SK-N-SH (cell line): Measurements from ENCODE around the gene CALN1. TPM values are rescaled to one million over a fixed set of nuclear protein-coding genes. Genes with fewer than 3 reads are reported as not detected.

Source experiments
- CTCF ChIA-PET: fragments of 300-600, 350-600 bp; formaldehyde crosslinking; extraction: SDS; loops from one replicate; lab custom pipeline; 2021; lab: Yijun Ruan, JAX
- POLR2A ChIA-PET: fragments of 350-600 bp; sonication (Branson Sonifier 250); formaldehyde crosslinking; extraction: SDS; loops from one replicate; lab custom pipeline; 2020; ENCODE audit warnings: antibody characterized with exemption, inconsistent platforms; lab: Yijun Ruan, JAX
- DNase-seq: peaks from one replicate; pipeline ENCODE4 v3.0.0; 2012
- H2AFZ ChIP-seq: fragments of 200-600 bp; sonication (generic); 2 replicates; pipeline ENCODE4 v1.8.1; 2016; ENCODE audit warnings: antibody characterized with exemption, mild to moderate bottlenecking, low read depth
- H3F3A ChIP-seq: fragments of 200-600 bp; sonication (generic); replicated peaks from 2 replicates; pipeline ENCODE3; 2016; ENCODE audit warnings: antibody characterized with exemption, mild to moderate bottlenecking; ENCODE audit not compliant: insufficient read depth
- H3K27ac ChIP-seq, 2 experiments: fragments of 200-500 bp in 1 of 2; fragments of 200-600 bp in 1 of 2; sonication (Bioruptor generic) in 1 of 2; sonication (generic), shearing (Covaris generic) in 1 of 2; 2 replicates each; pipeline versions ENCODE4 v1.5.1 to v1.6.1; 2014 to 2016; ENCODE audit warnings: low read depth in 2 of 2, inconsistent platforms in 1 of 2, low read length in 1 of 2, mild to moderate bottlenecking in 1 of 2, mixed read lengths in 1 of 2
- H3K27me3 ChIP-seq: fragments of 200-600 bp; sonication (generic), shearing (Covaris generic); 2 replicates; pipeline ENCODE4 v1.6.1; 2016; ENCODE audit warnings: mixed run types; ENCODE audit not compliant: insufficient read depth
- H3K36me3 ChIP-seq, 2 experiments: fragments of 200-500 bp in 1 of 2; fragments of 200-600 bp in 1 of 2; sonication (Bioruptor generic) in 1 of 2; sonication (generic) in 1 of 2; replicated peaks in 1 of 2; 2 replicates each; pipeline versions ENCODE3 to v1.5.1; 2014 to 2016; ENCODE audit warnings: low read length in 1 of 2, mild to moderate bottlenecking in 1 of 2; ENCODE audit not compliant: insufficient read depth in 2 of 2, control insufficient read depth in 1 of 2
- H3K4me1 ChIP-seq, 2 experiments: fragments of 200-500 bp in 1 of 2; fragments of 200-600 bp in 1 of 2; sonication (Bioruptor generic) in 1 of 2; sonication (generic), shearing (Covaris generic) in 1 of 2; 2 replicates each; pipeline versions ENCODE4 v1.5.1 to v1.6.1; 2014 to 2016; ENCODE audit warnings: low read depth in 1 of 2, low read length in 1 of 2, mixed run types in 1 of 2; ENCODE audit not compliant: insufficient read depth in 2 of 2, control insufficient read depth in 1 of 2
- H3K4me2 ChIP-seq: fragments of 200-600 bp; sonication (generic), shearing (Covaris generic); 2 replicates; pipeline ENCODE4 v1.6.1; 2017; ENCODE audit warnings: mixed run types
- H3K4me3 ChIP-seq, 2 experiments: fragments of 200-500 bp in 1 of 2; fragments of 200-600 bp in 1 of 2; sonication (Bioruptor generic) in 1 of 2; sonication (generic), shearing (Covaris generic) in 1 of 2; 2 replicates each; pipeline versions ENCODE4 v1.5.1 to v1.8.1; 2014 to 2016; ENCODE audit warnings: low read depth in 2 of 2, inconsistent platforms in 1 of 2, low read length in 1 of 2, mild to moderate bottlenecking in 1 of 2, mixed read lengths in 1 of 2, moderate library complexity in 1 of 2
- H3K79me2 ChIP-seq: fragments of 200-600 bp; sonication (generic); 2 replicates; pipeline ENCODE4 v1.8.1; 2017; ENCODE audit warnings: mild to moderate bottlenecking; ENCODE audit not compliant: insufficient read depth
- H3K9ac ChIP-seq: fragments of 200-600 bp; sonication (generic); 2 replicates; pipeline ENCODE4 v1.6.1; 2017; ENCODE audit warnings: mixed run types
- H3K9me2 ChIP-seq: fragments of 200-600 bp; sonication (generic); 2 replicates; pipeline ENCODE4 v1.6.1; 2017; ENCODE audit warnings: mixed run types
- H3K9me3 ChIP-seq: fragments of 200-600 bp; sonication (generic); 2 replicates; pipeline ENCODE4 v1.6.1; 2017; ENCODE audit warnings: mixed run types, mild to moderate bottlenecking, moderate library complexity
- H4K20me1 ChIP-seq: fragments of 200-600 bp; sonication (generic); 2 replicates; pipeline ENCODE4 v1.6.1; 2017; ENCODE audit warnings: mild to moderate bottlenecking, mixed run types; ENCODE audit not compliant: insufficient read depth
- CHD2 ChIP-seq: fragments of 150-350 bp; IDR thresholded peaks from 2 replicates; pipeline ENCODE4 v1.6.1; 2018; ENCODE audit warnings: low read length; ENCODE audit not compliant: partially characterized antibody
- ELF1 ChIP-seq: IDR thresholded peaks from 2 replicates; pipeline ENCODE4 v1.4.0; 2012
- EZH2phosphoT487 ChIP-seq: fragments of 200-600 bp; sonication (generic); IDR thresholded peaks from 2 replicates; pipeline ENCODE4 v1.6.1; 2017; ENCODE audit warnings: low read depth, mixed run types, mild to moderate bottlenecking, antibody characterized with exemption, moderate library complexity, borderline replicate concordance
- FOSL2 ChIP-seq: IDR thresholded peaks from 2 replicates; pipeline ENCODE4 v1.4.0; 2012; ENCODE audit warnings: low read depth, mild to moderate bottlenecking, moderate library complexity, borderline replicate concordance
- FOXM1 ChIP-seq: IDR thresholded peaks from 2 replicates; pipeline ENCODE4 v1.4.0; 2012; ENCODE audit warnings: low read depth, mild to moderate bottlenecking
- GATA2 ChIP-seq: sonication (generic); formaldehyde crosslinking; IDR thresholded peaks from 2 replicates; pipeline ENCODE4 v1.5.0; 2020; ENCODE audit warnings: mild to moderate bottlenecking, missing genetic modification reagents
- JUND ChIP-seq: IDR thresholded peaks from 2 replicates; pipeline ENCODE4 v1.4.0; 2012
- MXI1 ChIP-seq: IDR thresholded peaks from 2 replicates; pipeline ENCODE4 v1.6.1; 2012; ENCODE audit warnings: mild to moderate bottlenecking, low read depth, low read length, improper control_type of control experiment
- NRF1 ChIP-seq: IDR thresholded peaks from 2 replicates; pipeline ENCODE4 v1.6.1; 2012; ENCODE audit warnings: low read depth, mild to moderate bottlenecking, low read length
- POLR2AphosphoS5 ChIP-seq: IDR thresholded peaks from 2 replicates; pipeline ENCODE4 v1.6.1; 2012; ENCODE audit warnings: low read depth, low read length
- RCOR1 ChIP-seq: fragments of 150-350 bp; IDR thresholded peaks from 2 replicates; pipeline ENCODE4 v1.6.1; 2017; ENCODE audit warnings: antibody characterized with exemption, low read length
- RXRA ChIP-seq: IDR thresholded peaks from 2 replicates; pipeline ENCODE4 v1.4.0; 2012; ENCODE audit warnings: low read depth, mild to moderate bottlenecking, borderline replicate concordance
- SMC3 ChIP-seq: IDR thresholded peaks from 2 replicates; pipeline ENCODE4 v1.6.1; 2012; ENCODE audit warnings: low read depth, low read length, improper control_type of control experiment
- TAF1 ChIP-seq: IDR thresholded peaks from 2 replicates; pipeline ENCODE4 v1.6.1; 2012; ENCODE audit warnings: low read depth, mild to moderate bottlenecking, low read length, moderate library complexity, borderline replicate concordance
- USF2 ChIP-seq: fragments of 150-350 bp; IDR thresholded peaks from 2 replicates; pipeline ENCODE4 v1.6.1; 2017; ENCODE audit warnings: antibody characterized with exemption, low read length, low read depth, borderline replicate concordance
- ZBTB33 ChIP-seq: IDR thresholded peaks from 2 replicates; pipeline ENCODE4 v1.4.0; 2012; ENCODE audit warnings: low read depth, borderline replicate concordance
- WGBS: methylation state at CpG from one replicate; pipeline ENCODE4 v1.1.6; 2017; ENCODE audit warnings: low lambda C conversion rate; 5-methylcytosine and 5-hydroxymethylcytosine counted together
- polyA plus RNA-seq, 3 experiments: library from polyadenylated mRNA; depleted of rRNA; stranded (reverse); fragments of >200 nt; gene quantifications; 2 replicates each; pipeline ENCODE4 v1.2.3, GENCODE V29; 2012
- TF ChIP-seq, protein P1 (sequence below): IDR thresholded peaks from 2 replicates; pipeline ENCODE4 v1.4.0; 2012; ENCODE audit warnings: low read depth, borderline replicate concordance
- TF ChIP-seq, protein P2 (sequence below): IDR thresholded peaks from 2 replicates; pipeline ENCODE4 v1.6.1; 2012; ENCODE audit warnings: mild to moderate bottlenecking, low read depth, low read length, moderate library complexity
- TF ChIP-seq, protein P3 (sequence below): fragments of 200-600 bp; sonication (generic); IDR thresholded peaks from 2 replicates; pipeline ENCODE4 v1.6.1; 2017; ENCODE audit warnings: antibody characterized with exemption, mild to moderate bottlenecking, moderate library complexity
- TF ChIP-seq, protein P4 (sequence below): IDR thresholded peaks from 2 replicates; pipeline ENCODE4 v1.4.0; 2012; ENCODE audit warnings: low read depth

CALN1 gene
- polyA plus RNA-seq, 1 of the 3 experiments (the other 2 are of a cell fraction): not detected

- H3K4me3 ChIP-seq: no peak overlapping the region
- no peaks in the 10 kb centered on the region for H3K36me3 ChIP-seq
- H3F3A ChIP-seq: no peaks in the 10 kb centered on the region
- no peaks in the 10 kb centered on the region for H3K4me1 ChIP-seq
- H3K9ac ChIP-seq: no peak overlapping the region
- CTCF ChIA-PET: interaction anchor here (1.0 to 1.1 kb wide), 2 partner anchors 9 to 29 kb away, joined by 3 read pairs; no protein-coding TSS in a partner anchor
- TF ChIP-seq EZH2phosphoT487 (no peak), FOXM1 (no peak), USF2 (no peak), FOSL2 (no peak), TAF1 (no peak), POLR2AphosphoS5 (no peak), RCOR1 (no peak), ELF1 (no peak), CHD2 (no peak), NRF1 (no peak), GATA2 (CRISPR knock-in tag) (no peak), SMC3 (no peak), MXI1 (no peak), ZBTB33 (no peak), JUND (no peak), RXRA (no peak)
- TF ChIP-seq, protein P1, sequence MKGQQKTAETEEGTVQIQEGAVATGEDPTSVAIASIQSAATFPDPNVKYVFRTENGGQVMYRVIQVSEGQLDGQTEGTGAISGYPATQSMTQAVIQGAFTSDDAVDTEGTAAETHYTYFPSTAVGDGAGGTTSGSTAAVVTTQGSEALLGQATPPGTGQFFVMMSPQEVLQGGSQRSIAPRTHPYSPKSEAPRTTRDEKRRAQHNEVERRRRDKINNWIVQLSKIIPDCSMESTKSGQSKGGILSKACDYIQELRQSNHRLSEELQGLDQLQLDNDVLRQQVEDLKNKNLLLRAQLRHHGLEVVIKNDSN: no peak
- TF ChIP-seq, protein P2, sequence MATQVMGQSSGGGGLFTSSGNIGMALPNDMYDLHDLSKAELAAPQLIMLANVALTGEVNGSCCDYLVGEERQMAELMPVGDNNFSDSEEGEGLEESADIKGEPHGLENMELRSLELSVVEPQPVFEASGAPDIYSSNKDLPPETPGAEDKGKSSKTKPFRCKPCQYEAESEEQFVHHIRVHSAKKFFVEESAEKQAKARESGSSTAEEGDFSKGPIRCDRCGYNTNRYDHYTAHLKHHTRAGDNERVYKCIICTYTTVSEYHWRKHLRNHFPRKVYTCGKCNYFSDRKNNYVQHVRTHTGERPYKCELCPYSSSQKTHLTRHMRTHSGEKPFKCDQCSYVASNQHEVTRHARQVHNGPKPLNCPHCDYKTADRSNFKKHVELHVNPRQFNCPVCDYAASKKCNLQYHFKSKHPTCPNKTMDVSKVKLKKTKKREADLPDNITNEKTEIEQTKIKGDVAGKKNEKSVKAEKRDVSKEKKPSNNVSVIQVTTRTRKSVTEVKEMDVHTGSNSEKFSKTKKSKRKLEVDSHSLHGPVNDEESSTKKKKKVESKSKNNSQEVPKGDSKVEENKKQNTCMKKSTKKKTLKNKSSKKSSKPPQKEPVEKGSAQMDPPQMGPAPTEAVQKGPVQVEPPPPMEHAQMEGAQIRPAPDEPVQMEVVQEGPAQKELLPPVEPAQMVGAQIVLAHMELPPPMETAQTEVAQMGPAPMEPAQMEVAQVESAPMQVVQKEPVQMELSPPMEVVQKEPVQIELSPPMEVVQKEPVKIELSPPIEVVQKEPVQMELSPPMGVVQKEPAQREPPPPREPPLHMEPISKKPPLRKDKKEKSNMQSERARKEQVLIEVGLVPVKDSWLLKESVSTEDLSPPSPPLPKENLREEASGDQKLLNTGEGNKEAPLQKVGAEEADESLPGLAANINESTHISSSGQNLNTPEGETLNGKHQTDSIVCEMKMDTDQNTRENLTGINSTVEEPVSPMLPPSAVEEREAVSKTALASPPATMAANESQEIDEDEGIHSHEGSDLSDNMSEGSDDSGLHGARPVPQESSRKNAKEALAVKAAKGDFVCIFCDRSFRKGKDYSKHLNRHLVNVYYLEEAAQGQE: no peak
- TF ChIP-seq, protein P3, sequence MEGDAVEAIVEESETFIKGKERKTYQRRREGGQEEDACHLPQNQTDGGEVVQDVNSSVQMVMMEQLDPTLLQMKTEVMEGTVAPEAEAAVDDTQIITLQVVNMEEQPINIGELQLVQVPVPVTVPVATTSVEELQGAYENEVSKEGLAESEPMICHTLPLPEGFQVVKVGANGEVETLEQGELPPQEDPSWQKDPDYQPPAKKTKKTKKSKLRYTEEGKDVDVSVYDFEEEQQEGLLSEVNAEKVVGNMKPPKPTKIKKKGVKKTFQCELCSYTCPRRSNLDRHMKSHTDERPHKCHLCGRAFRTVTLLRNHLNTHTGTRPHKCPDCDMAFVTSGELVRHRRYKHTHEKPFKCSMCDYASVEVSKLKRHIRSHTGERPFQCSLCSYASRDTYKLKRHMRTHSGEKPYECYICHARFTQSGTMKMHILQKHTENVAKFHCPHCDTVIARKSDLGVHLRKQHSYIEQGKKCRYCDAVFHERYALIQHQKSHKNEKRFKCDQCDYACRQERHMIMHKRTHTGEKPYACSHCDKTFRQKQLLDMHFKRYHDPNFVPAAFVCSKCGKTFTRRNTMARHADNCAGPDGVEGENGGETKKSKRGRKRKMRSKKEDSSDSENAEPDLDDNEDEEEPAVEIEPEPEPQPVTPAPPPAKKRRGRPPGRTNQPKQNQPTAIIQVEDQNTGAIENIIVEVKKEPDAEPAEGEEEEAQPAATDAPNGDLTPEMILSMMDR: no peak
- TF ChIP-seq, protein P4, sequence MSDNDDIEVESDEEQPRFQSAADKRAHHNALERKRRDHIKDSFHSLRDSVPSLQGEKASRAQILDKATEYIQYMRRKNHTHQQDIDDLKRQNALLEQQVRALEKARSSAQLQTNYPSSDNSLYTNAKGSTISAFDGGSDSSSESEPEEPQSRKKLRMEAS: no peak
- no peaks in the 10 kb centered on the region for H3K79me2 ChIP-seq
- H3K9me3 ChIP-seq: no peaks in the 10 kb centered on the region
- no peak overlapping the region for H2AFZ ChIP-seq
- POLR2A ChIA-PET: no interaction called here
- H3K9me2 ChIP-seq: no peaks in the 10 kb centered on the region
- no peaks in the 10 kb centered on the region for H3K27me3 ChIP-seq
- H3K27ac ChIP-seq: no peak overlapping the region
- DNase-seq: no peak
- no peak overlapping the region for H3K4me2 ChIP-seq
- H4K20me1 ChIP-seq: no peaks in the 10 kb centered on the region
- 10% methylated on average over 7 of the region's 7 CpGs for WGBS
These were observed 259.7 kb downstream of the CALN1 start for GRCh38 chr7:72152161-72153131.
